OCI-LY7 (cell line): ENCODE results near the gene PRIM2. TPM values are rescaled to one million over a fixed set of nuclear protein-coding genes. Genes with fewer than 3 reads are reported as not detected.
"Not testable (repeated sequence)": the region's sequence is repeated elsewhere in the genome, so short reads cannot be mapped to it uniquely, and the experiment has no call there.

Experiments
- BruUV-seq: library from RNA; stranded (reverse); fragments of 400-500 nt; replicated peaks from 2 replicates; lab custom pipeline; 2021; lab: Mats Ljungman, UMichigan
- CTCF ChIA-PET: fragments of 300-600 bp; sonication (Branson Sonifier 250); formaldehyde crosslinking; loops from one replicate; lab custom pipeline; 2022; ENCODE audit warnings: antibody characterized with exemption; ENCODE audit not compliant: unreplicated experiment; lab: Charles Lee
- POLR2A ChIA-PET: fragments of 300-600 bp; sonication (Branson Sonifier 250); formaldehyde crosslinking; loops from one replicate; lab custom pipeline; 2022; ENCODE audit warnings: antibody characterized with exemption; lab: Charles Lee
- DNase-seq: peaks from one replicate; pipeline ENCODE4 v3.0.0-alpha.2; 2015; ENCODE audit warnings: low spot score
- H2AFZ ChIP-seq: fragments of 200-600 bp; sonication (generic), shearing (Covaris generic); 2 replicates; pipeline ENCODE4 v1.6.1; 2014; ENCODE audit warnings: mild to moderate bottlenecking, antibody characterized with exemption, low read length, moderate library complexity
- H3K27ac ChIP-seq: fragments of 200-600 bp; sonication (generic); 2 replicates; pipeline ENCODE4 v1.5.1; 2014; ENCODE audit warnings: mixed run types, low read depth, mild to moderate bottlenecking, moderate library complexity, low read length, inconsistent platforms; ENCODE audit not compliant: poor library complexity, severe bottlenecking
- H3K36me3 ChIP-seq: fragments of 200-600 bp; sonication (generic); 2 replicates; pipeline ENCODE4 v1.6.1; 2014; ENCODE audit warnings: mild to moderate bottlenecking, antibody characterized with exemption, low read length, moderate library complexity, mixed read lengths; ENCODE audit not compliant: insufficient read depth
- H3K4me1 ChIP-seq: fragments of 200-600 bp; sonication (generic); 2 replicates; pipeline ENCODE4 v1.5.1; 2014; ENCODE audit warnings: mild to moderate bottlenecking, low read length; ENCODE audit not compliant: insufficient read depth, poor library complexity, severe bottlenecking
- H3K4me2 ChIP-seq: fragments of 200-600 bp; sonication (generic); 2 replicates; pipeline ENCODE4 v1.6.1; 2014; ENCODE audit warnings: mild to moderate bottlenecking, low read length
- H3K4me3 ChIP-seq: fragments of 200-600 bp; sonication (generic); 2 replicates; pipeline ENCODE4 v1.5.1; 2014; ENCODE audit warnings: mild to moderate bottlenecking, low read depth, low read length; ENCODE audit not compliant: poor library complexity, severe bottlenecking
- H3K79me2 ChIP-seq: fragments of 200-600 bp; sonication (generic); 2 replicates; pipeline ENCODE4 v1.6.1; 2016; ENCODE audit warnings: low read depth, mild to moderate bottlenecking, low read length, moderate library complexity, mixed read lengths; ENCODE audit not compliant: insufficient read depth
- H3K9me2 ChIP-seq: fragments of 200-600 bp; sonication (generic); 2 replicates; pipeline ENCODE4 v1.6.1; 2016; ENCODE audit warnings: mild to moderate bottlenecking, low read length, mixed read lengths; ENCODE audit not compliant: insufficient read depth
- H3K9me3 ChIP-seq: fragments of 200-600 bp; sonication (generic); 2 replicates; pipeline ENCODE4 v1.6.1; 2014; ENCODE audit warnings: mild to moderate bottlenecking, mixed run types, low read length, mixed read lengths
- H4K20me1 ChIP-seq: fragments of 200-600 bp; sonication (generic); 2 replicates; pipeline ENCODE4 v1.6.1; 2014; ENCODE audit warnings: mild to moderate bottlenecking, antibody characterized with exemption, low read length, moderate library complexity, mixed read lengths; ENCODE audit not compliant: insufficient read depth
- EZH2phosphoT487 ChIP-seq: fragments of 200-600 bp; sonication (generic); IDR thresholded peaks from 2 replicates; pipeline ENCODE4 v1.6.1; 2018; ENCODE audit warnings: low read depth, borderline replicate concordance, mild to moderate bottlenecking, mixed run types, antibody characterized with exemption, low read length, moderate library complexity, mixed read lengths
- intact Hi-C: fragments of 100-400 bp; cut with micrococcal nuclease; formaldehyde crosslinking; loops from one replicate; pipeline ENCODE4 v1.10.0; 2022; ENCODE audit not compliant: unreplicated experiment
- total RNA-seq, 2 experiments: library from RNA; depleted of rRNA in 1 of 2; stranded (reverse); fragments of >200 nt in 1 of 2; shearing (Covaris generic) in 1 of 2; gene quantifications; 2 replicates each; pipeline ENCODE4 v1.2.3, GENCODE V29; 2014 to 2022
- TF ChIP-seq, protein P1 (sequence below): fragments of 200-600 bp; sonication (generic); conservative IDR thresholded peaks from 2 replicates; pipeline ENCODE4 v1.5.1; 2014; ENCODE audit warnings: mild to moderate bottlenecking, antibody characterized with exemption, low read length, moderate library complexity, mixed read lengths

PRIM2 gene
- total RNA-seq, 2 experiments from 2014 or later: 28.6 to 41.4 TPM

GRCh38 chr6:57392047-57392446 is 74.6 kb downstream of the PRIM2 start:
- H3K9me3 ChIP-seq, DNase-seq, H3K4me1 ChIP-seq, H3K27ac ChIP-seq, CTCF ChIA-PET, POLR2A ChIA-PET, BruUV-seq, H3K9me2 ChIP-seq, H4K20me1 ChIP-seq, H2AFZ ChIP-seq, intact Hi-C loops, H3K4me2 ChIP-seq, H3K36me3 ChIP-seq, H3K4me3 ChIP-seq, H3K79me2 ChIP-seq: not testable (repeated sequence)

GRCh38 chr6:57419341-57419740 is 101.9 kb downstream of the PRIM2 start:
- DNase-seq, H3K4me2 ChIP-seq, H3K36me3 ChIP-seq, intact Hi-C loops, POLR2A ChIA-PET, CTCF ChIA-PET, H3K27ac ChIP-seq, BruUV-seq, H3K4me3 ChIP-seq, H2AFZ ChIP-seq, H3K9me2 ChIP-seq, H4K20me1 ChIP-seq, H3K9me3 ChIP-seq, H3K79me2 ChIP-seq: not testable (repeated sequence)
- H3K4me1 ChIP-seq: peaks cover 13% of the 10 kb centered on the region

DNA sequence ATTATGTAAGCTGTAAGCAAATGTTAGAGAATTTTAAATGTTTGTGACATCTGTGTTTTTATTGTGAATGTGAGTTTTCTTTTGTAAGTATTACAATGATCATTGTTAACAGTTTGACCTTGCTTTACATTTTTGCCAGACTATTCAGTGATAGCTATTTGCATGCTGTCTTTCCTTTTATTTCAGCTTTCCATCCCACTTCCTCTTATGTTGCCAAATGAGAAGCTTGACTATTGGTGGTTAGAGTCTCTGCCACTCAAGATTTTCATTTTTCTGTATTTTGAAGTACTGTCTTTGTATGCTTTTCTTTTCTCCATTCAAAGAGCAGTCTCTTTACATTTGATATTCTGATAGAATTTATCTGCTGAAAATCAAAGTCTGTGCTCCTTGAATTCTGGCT is 104.1 kb downstream of the PRIM2 start:
- intact Hi-C loops: no loop called here
- Histone ChIP-seq H3K4me3 (no peak overlapping the region), H4K20me1 (no peaks in the 10 kb centered on the region), H3K36me3 (no peaks in the 10 kb centered on the region), H3K27ac (no peak overlapping the region), H3K79me2 (no peaks in the 10 kb centered on the region), H2AFZ (no peak overlapping the region), H3K9me2 (no peaks in the 10 kb centered on the region), H3K4me2 (peak overlapping the region; percentile 26), H3K9me3 (no peaks in the 10 kb centered on the region), H3K4me1 (peaks cover 13% of the 10 kb centered on the region)
- ChIA-PET CTCF (no interaction called here), POLR2A (interaction anchor here (0.8 to 1.4 kb wide), 2 partner anchors 14 to 17 kb away, joined by 3 to 4 read pairs; no protein-coding TSS in a partner anchor)
- BruUV-seq: no TSS peak
- no peak for TF ChIP-seq EZH2phosphoT487
- TF ChIP-seq, protein P1, sequence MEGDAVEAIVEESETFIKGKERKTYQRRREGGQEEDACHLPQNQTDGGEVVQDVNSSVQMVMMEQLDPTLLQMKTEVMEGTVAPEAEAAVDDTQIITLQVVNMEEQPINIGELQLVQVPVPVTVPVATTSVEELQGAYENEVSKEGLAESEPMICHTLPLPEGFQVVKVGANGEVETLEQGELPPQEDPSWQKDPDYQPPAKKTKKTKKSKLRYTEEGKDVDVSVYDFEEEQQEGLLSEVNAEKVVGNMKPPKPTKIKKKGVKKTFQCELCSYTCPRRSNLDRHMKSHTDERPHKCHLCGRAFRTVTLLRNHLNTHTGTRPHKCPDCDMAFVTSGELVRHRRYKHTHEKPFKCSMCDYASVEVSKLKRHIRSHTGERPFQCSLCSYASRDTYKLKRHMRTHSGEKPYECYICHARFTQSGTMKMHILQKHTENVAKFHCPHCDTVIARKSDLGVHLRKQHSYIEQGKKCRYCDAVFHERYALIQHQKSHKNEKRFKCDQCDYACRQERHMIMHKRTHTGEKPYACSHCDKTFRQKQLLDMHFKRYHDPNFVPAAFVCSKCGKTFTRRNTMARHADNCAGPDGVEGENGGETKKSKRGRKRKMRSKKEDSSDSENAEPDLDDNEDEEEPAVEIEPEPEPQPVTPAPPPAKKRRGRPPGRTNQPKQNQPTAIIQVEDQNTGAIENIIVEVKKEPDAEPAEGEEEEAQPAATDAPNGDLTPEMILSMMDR: no peak
- DNase-seq: no peak

- Histone ChIP-seq H3K4me2 (no peak overlapping the region), H3K4me3 (no peak overlapping the region), H2AFZ (no peak overlapping the region), H3K4me1 (peaks cover 13% of the 10 kb centered on the region), H4K20me1 (no peaks in the 10 kb centered on the region), H3K79me2 (no peaks in the 10 kb centered on the region), H3K27ac (no peak overlapping the region), H3K36me3 (no peaks in the 10 kb centered on the region), H3K9me2 (no peaks in the 10 kb centered on the region), H3K9me3 (no peaks in the 10 kb centered on the region)
- POLR2A ChIA-PET: no interaction called here
- no peak for TF ChIP-seq EZH2phosphoT487
- TF ChIP-seq, protein P1: no peak
- DNase-seq: no peak
- intact Hi-C loops: no loop called here
- CTCF ChIA-PET: no interaction called here
- BruUV-seq: no TSS peak
Measured at GRCh38 chr6:57423468-57423867, 106.0 kb downstream of the PRIM2 start.

GRCh38 chr6:57431742-57432141 is 114.3 kb downstream of the PRIM2 start:
- CTCF ChIA-PET, H2AFZ ChIP-seq, H4K20me1 ChIP-seq, H3K27ac ChIP-seq, H3K4me2 ChIP-seq, H3K9me2 ChIP-seq, H3K36me3 ChIP-seq, H3K4me3 ChIP-seq, H3K79me2 ChIP-seq, H3K9me3 ChIP-seq, BruUV-seq, DNase-seq, intact Hi-C loops: not testable (repeated sequence)
- peaks cover 21% of the 10 kb centered on the region for H3K4me1 ChIP-seq
- POLR2A ChIA-PET: interaction anchor here (0.6 kb wide), 1 partner anchor 90 kb away, joined by 6 read pairs; no protein-coding TSS in a partner anchor
